Measurements from ENCODE around the gene AOPEP.

DNA sequence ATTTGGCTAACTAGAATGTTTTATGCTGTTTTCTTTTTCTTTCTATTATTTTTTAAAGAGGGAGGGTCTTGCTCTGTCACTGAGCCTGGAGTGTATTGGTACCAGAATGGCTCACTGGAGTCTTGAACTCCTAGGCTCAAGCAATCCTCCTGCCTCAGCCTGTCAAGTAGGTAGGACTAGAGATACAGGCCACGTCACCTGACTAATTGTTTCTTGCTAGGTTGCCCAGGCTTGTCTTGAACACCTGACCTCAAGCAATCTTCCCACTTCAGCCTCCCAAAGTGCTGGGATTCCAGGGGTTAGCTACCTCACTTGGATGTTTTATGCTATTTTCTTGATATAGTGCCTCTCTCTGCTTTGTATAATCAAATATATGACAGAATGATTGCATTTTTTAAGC, 166.2 kb downstream of the AOPEP start:
- TF ChIP-seq, protein P1, sequence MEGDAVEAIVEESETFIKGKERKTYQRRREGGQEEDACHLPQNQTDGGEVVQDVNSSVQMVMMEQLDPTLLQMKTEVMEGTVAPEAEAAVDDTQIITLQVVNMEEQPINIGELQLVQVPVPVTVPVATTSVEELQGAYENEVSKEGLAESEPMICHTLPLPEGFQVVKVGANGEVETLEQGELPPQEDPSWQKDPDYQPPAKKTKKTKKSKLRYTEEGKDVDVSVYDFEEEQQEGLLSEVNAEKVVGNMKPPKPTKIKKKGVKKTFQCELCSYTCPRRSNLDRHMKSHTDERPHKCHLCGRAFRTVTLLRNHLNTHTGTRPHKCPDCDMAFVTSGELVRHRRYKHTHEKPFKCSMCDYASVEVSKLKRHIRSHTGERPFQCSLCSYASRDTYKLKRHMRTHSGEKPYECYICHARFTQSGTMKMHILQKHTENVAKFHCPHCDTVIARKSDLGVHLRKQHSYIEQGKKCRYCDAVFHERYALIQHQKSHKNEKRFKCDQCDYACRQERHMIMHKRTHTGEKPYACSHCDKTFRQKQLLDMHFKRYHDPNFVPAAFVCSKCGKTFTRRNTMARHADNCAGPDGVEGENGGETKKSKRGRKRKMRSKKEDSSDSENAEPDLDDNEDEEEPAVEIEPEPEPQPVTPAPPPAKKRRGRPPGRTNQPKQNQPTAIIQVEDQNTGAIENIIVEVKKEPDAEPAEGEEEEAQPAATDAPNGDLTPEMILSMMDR (IDR thresholded peaks at IDR 0.05), result no peak
- TF ChIP-seq POLR2A (IDR thresholded peaks at IDR 0.05) (no peak), POLR2AphosphoS5 (IDR thresholded peaks at IDR 0.05) (no peak)

Data from upper lobe of left lung (tissue), 4 donors.